ENCODE results near the gene YY2.

YY2 gene

GRCh38 chrX:21875013-21875412, 19.2 kb downstream of the YY2 start:
- no peak for DNase-seq (ENCODE audit: low read depth)

GRCh38 chrX:21881881-21882574, 26.2 kb downstream of the YY2 start:
- no peak for DNase-seq (ENCODE audit: low read depth)

DNA sequence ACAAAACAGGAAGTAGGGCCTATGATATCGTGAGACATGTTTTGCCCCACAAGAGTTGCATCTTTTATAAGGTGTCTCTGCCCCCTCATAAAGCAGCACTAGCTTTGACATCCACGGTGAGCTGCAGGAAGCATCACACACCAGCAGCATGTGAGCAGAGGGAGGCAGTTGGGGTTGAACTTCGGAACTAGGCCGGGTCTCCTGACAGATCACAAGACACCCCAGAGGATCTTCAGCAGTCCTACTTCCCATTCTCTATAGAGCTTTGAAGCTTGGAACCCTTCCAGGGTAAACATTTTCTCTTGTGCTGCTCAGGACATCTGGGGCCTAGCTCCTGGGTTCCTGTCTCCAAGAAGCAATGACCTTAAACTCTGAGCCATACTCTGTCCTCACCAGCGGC, 27.5 kb downstream of the YY2 start:
- DNase-seq (ENCODE audit: low read depth): no peak

DNA sequence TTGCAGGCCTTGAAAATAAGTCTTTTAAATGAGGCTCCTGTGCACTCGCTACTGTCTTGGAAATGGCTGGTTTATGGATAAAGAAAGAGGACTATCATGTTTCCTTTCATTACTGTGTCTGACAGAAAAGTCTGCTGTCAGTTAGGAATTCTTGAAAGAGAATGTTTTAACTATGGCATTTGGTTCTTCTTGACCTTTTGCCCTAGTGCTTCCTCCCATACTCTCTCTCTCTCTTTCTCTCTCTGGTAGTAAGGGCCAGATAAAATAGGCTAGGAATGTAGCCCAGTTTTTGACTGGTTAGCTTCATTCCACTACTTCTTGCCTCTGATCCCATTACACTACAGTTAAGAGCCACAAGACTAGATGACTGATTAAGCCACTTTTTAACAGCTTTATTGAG, 29.8 kb downstream of the YY2 start:
- no peak for DNase-seq (ENCODE audit: low read depth)

GRCh38 chrX:21905313-21905712, 49.5 kb downstream of the YY2 start:
- no peak for DNase-seq (ENCODE audit: low read depth)

- no peak for DNase-seq (ENCODE audit: low read depth)
Observed at GRCh38 chrX:21905953-21906352, 50.2 kb downstream of the YY2 start.

DNA sequence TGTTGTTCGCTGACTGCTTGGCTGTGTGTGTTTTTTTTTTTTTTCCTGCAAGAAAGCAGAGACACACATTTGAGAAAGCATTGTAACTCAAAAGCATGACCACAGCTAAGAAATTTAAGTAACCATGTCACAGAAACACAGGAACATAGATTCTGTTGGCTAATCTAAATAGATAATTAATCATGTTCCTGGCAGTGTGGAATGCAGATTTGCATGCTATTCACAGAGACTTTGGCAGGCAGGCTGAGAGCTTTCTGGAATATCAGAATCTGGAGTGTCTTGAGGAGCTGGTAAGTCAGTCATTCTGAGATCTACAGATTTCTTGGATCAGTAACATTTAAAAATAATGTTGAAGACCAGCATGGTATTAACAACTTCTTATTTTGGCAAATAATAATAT, 51.5 kb downstream of the YY2 start:
- DNase-seq (ENCODE audit: low read depth): no peak

Data from stimulated activated CD8-positive, alpha-beta memory T cell treated with anti-CD3 and anti-CD28 coated beads, Interleukin-7, amount 100 ng/mL, for 24 hours (primary cell).